ENCODE data around the gene OPA3.
A peak's percentile ranks its signal among the peaks of the same experiment; 100 is the strongest.

GRCh38 chr19:45501730-45502014 is 82.9 kb downstream of the OPA3 start:
- TF ChIP-seq SMAD3 (CRISPR knock-in tag; IDR thresholded peaks at IDR 0.05; ENCODE audit: borderline replicate concordance) (no peak), NR3C1 (CRISPR knock-in tag; conservative IDR thresholded peaks at IDR 0.05; ENCODE audit: low read depth) (no peak), CTCF (IDR thresholded peaks at IDR 0.05) (no peak), USF1 (CRISPR knock-in tag; IDR thresholded peaks at IDR 0.05) (peak; percentile 89), HMGXB4 (CRISPR knock-in tag; IDR thresholded peaks at IDR 0.05) (no peak), ZMAT4 (CRISPR knock-in tag; IDR thresholded peaks at IDR 0.05) (no peak), JUN (CRISPR knock-in tag; IDR thresholded peaks at IDR 0.05) (no peak), KAT7 (CRISPR knock-in tag; IDR thresholded peaks at IDR 0.05; ENCODE audit: borderline replicate concordance) (no peak), TP53 (CRISPR knock-in tag; IDR thresholded peaks at IDR 0.05) (no peak), ZBTB21 (CRISPR knock-in tag; IDR thresholded peaks at IDR 0.05; ENCODE audit: borderline replicate concordance) (no peak), TCF7 (CRISPR knock-in tag; IDR thresholded peaks at IDR 0.05; ENCODE audit: low read depth) (no peak), IRF2 (CRISPR knock-in tag; IDR thresholded peaks at IDR 0.05; ENCODE audit: borderline replicate concordance, low read depth) (no peak)

Data from WTC11 (cell line).